HG02852 (cell line): ENCODE measurements around the gene ACVR1B.

Experiments used
- ATAC-seq: cut with Tn5 transposase; IDR thresholded peaks from one replicate; pipeline ENCODE4 v1.9.1; 2021; ENCODE audit warnings: mild to moderate bottlenecking, moderate library complexity; ENCODE audit not compliant: unreplicated experiment

Gene ACVR1B

GRCh38 chr12:51942501-51943000, 8.9 kb upstream of the ACVR1B start:
- no peak for ATAC-seq

DNA sequence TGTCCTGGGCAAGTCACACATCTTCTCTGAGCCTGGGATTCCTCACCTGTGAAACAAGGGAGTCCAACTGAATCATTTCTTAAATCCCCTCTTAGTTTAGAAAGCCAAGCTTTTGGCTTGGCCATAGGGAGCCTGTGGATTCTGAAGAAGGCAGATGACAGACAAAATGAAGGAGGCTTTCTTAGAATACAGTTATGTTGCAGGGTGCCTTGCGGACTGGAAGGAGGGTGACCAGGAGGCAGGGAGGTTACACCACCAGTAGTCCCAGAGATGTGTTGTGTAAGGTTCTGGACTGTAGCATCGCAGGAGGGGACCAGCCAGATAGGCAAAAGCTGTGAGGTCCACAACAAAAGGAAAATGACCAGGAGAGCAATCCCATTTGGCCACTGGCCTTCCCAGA, 8.2 kb upstream of the ACVR1B start:
- ATAC-seq = no peak

GRCh38 chr12:51944608-51945233, 6.8 kb upstream of the ACVR1B start:
- ATAC-seq = no peak

DNA sequence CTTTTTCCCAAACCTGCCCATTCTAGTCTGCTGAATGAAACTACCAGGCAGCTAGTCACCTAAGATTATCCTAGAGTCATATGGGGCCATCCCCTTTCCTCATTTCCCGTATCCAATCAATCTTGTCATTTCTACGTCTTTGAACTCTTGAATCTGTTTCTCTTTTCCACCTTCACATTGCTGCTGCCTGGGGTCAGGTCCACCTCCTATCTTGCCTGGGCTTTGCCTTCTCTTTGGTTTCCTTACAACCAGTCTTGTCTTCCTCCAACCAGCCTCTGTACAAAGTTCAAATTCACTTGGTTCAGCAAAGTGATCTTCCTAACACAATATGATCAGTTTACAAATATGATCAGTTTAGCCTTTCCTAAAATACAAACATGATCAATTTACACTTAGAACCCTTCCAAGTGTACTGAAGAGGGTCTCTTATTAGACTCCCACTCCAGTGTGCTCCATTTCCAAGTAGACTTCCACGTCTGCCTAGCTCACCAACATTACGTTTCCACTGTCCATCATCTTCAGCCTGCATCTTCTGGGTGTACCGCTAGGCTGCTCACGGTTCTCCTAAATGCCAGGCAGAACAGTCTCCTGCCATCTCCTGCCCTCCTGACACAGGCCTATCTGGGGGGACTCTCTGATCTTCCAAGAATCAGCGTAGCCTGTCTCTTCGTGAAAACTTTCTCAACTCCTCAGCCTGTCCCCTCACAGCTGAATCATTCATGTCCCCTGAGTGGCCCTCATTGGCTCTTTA, 4.1 kb upstream of the ACVR1B start:
- no peak for ATAC-seq

- no peak for ATAC-seq
Observed at GRCh38 chr12:51948066-51948465, 3.4 kb upstream of the ACVR1B start.

GRCh38 chr12:51949342-51950030, 2.0 kb upstream of the ACVR1B start:
- no peak for ATAC-seq

- ATAC-seq = no peak
Observed at GRCh38 chr12:51950682-51951198, 759 bp upstream of the ACVR1B start.

- ATAC-seq = no peak
Observed at GRCh38 chr12:51951843-51952722, 584 bp downstream of the ACVR1B start.

- ATAC-seq = no peak
Observed at GRCh38 chr12:51953089-51953488, 1.6 kb downstream of the ACVR1B start.

- no peak for ATAC-seq
Observed at GRCh38 chr12:51953864-51954263, 2.4 kb downstream of the ACVR1B start.

DNA sequence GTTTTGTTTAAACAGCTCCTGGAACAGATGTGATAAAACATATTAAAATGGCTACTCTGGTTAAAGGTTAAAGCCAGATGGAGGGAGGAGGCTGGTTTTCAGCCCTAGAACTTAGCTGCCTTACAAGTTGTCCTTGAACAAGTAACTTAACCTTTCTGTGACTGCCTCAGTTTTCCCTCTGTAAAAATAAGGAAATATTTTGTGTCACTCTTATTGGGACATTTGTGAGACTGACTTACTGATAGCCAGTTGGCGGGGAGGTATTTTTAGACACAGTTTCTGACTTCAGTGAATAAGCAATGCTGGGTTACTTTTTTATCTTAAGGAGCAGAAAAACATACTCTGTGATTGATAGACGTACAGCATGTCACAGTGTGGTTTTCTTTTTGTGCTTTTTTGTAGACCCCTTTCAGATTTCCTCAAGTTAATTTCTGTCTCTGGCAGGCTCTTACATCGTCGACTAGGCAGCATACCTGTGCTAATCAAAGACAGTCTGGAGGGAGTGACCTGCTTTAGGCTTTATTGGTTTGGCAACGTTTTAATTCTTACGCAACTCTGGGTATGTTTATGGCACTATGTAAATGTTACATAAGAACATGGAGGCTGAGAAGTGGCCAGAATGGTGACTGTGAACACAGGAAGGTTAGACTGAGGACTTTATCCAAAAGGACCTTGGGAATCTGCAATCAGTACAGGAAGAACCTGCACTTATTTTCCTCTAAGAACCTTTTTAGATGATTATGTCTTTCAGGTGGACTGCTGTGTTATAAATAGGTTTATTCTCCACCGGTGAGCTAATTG, 3.3 kb downstream of the ACVR1B start:
- no peak for ATAC-seq

DNA sequence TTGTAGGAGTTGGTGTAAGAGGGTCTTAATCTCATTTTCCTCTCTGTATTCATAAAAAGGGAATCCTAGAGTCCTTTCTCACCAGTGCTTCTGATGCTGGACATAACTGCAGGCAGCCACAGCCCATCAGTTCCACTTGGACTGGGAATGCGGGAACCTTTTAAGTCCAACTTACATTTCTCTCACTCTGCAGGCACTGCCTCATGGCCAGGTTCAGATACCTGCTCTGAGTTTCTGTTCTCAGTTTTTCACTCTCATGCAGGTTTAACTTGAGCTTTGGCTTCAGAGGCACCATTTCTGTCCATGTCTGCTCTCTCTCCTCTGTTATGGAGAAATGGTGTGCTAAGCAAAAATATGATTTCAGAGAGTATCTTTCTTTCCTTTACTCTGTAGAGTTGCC, 4.2 kb downstream of the ACVR1B start:
- no peak for ATAC-seq

GRCh38 chr12:51958542-51958941, 7.0 kb downstream of the ACVR1B start:
- ATAC-seq = no peak

DNA sequence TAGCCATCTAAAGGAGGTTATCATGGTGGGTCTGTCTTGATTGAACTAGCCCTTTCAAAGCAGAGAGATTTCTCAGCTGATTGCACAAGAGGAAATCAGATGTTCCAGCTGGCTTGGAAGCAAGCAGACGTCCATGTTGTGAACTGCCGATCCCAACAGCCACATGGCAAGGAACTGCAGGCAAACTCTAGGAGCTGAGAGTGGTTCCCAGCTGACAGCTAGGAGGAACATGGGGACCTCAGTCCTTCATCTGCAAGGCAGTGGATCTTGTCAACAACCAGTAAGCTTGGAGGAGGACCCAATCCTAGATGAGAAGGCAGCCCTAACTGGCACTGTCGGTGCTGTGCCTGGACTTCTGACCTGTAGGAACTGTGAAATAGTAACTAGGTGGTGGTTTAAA, 7.7 kb downstream of the ACVR1B start:
- no peak for ATAC-seq

DNA sequence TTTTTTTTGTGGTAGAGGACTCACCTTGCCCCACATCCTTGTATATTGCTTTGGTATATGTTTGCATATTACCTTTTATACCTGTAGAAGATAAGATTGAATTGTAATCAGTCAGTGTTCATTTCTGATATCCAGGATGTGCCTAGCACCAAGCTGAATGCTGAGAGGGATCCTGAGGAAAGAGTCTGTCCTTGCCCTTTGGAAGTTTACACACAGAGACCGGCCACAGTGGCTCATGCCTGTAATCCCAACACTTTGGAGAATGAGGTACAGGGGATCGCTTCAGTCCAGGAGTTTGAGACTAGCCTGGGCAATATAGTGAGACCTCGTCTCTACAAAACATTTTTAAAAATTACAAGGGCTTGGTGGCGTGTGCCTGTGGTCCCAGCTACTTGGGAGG, 8.4 kb downstream of the ACVR1B start:
- ATAC-seq = no peak

- no peak for ATAC-seq
Observed at GRCh38 chr12:51960488-51960887, 9.0 kb downstream of the ACVR1B start.

- no peak for ATAC-seq
Observed at GRCh38 chr12:51960890-51961289, 9.4 kb downstream of the ACVR1B start.

DNA sequence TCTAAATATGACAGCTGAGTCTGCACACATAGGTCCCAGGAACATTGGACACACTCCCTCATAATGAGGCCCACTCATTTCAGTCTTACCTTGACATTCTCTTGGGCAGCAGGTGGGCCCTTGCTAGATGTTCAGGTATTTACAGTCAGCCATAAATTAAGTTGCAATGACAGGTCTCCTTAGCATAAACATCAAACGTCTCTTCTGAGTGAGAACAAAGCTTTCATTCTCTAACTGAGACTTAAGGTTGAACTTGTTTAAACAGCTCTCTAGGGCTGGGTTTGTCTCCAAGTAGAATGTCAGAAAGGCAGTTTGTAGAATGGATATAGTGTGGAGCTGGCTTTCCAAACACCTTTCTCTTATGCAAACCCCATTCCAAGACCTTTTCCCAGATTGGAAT, 10.3 kb downstream of the ACVR1B start:
- no peak for ATAC-seq

DNA sequence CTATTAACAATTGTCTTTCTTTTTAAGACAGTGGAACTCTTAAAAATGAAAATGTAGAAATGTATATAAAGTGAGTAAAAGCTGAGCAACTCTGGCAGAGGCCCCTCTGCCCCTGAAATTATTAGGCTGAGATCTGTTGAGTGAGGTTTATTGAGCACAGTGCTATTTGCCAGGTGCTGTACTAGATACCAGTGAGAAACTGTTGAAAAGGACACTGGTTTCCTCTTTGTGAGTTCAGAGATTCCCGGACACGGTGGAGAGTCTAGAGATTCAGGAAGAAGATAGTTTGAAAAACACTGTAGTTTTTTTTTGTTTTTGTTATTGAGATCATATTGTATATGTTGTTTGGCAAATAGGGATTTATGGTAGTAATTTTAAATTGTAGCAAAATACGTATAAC, 11.2 kb downstream of the ACVR1B start:
- no peak for ATAC-seq

DNA sequence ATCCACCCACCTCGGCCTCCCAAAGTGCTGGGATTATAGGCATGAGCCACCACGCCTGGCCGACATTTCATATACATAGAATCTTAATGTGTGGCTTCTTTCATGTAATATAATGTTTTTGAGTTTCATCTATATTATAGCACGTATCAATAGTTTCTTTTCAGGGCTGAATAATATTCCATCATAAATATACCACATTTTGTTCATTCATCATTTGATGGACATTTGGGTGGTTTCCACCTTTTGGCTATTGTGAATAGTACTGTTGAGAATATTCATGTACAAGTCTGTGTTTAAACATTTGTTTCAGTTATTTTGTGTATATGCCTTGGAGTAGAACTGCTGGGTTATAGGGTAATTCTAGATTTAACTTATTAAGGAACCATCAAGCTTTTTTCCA, 12.0 kb downstream of the ACVR1B start:
- no peak for ATAC-seq
